Adrenal gland (tissue), 5 donors: ENCODE measurements around the gene CELF5.

Source experiments
- CTCF ChIP-seq, 6 experiments: fragments of 450-650 bp in 4 of 6; fragments of 200-600 bp in 2 of 6; sonication (generic) in 1 of 6; IDR thresholded peaks; 1 replicate in 5 of 6; 2 replicates in 1 of 6; pipeline versions ENCODE4 v1.5.1 to v1.8.0; 2016 to 2021; ENCODE audit warnings: antibody characterized with exemption in 6 of 6, mild to moderate bottlenecking in 2 of 6, moderate library complexity in 1 of 6
- POLR2A ChIP-seq, 2 donors: fragments of 450-650 bp; IDR thresholded peaks; one replicate each; pipeline ENCODE4 v1.6.1; 2017; ENCODE audit warnings: antibody characterized with exemption in 2 of 2, mild to moderate bottlenecking in 2 of 2, moderate library complexity in 1 of 2
- donor health status: DM: no; HTN: no; CAD: no.

GRCh38 chr19:3284759-3285646, 60.5 kb downstream of the CELF5 start:
- no peak for TF ChIP-seq CTCF (IDR thresholded peaks at IDR 0.05)
- TF ChIP-seq POLR2A (IDR thresholded peaks at IDR 0.05) = no peak
